WERI-Rb-1 (cell line): ENCODE data around the gene TAS2R7.

Experiments
- DNase-seq: peaks from one replicate; pipeline ENCODE4 v3.0.0-alpha.2; 2020
- H3K27ac ChIP-seq: fragments of 250-450 bp; sonication (Bioruptor Pico); 2 replicates; pipeline ENCODE4 v1.5.1; 2020; ENCODE audit warnings: mild to moderate bottlenecking, moderate library complexity
- H3K27me3 ChIP-seq: fragments of 250-450 bp; sonication (Bioruptor Pico); 2 replicates; pipeline ENCODE4 v1.5.1; 2021; ENCODE audit warnings: mild to moderate bottlenecking, low read depth, moderate library complexity; ENCODE audit not compliant: insufficient read depth, severe bottlenecking
- H3K36me3 ChIP-seq: fragments of 250-450 bp; sonication (Bioruptor Pico); 2 replicates; pipeline ENCODE4 v1.5.1; 2020; ENCODE audit warnings: mild to moderate bottlenecking, moderate library complexity
- H3K4me3 ChIP-seq: 2 replicates; pipeline ENCODE4 v1.5.1; 2011; ENCODE audit warnings: low read depth, mild to moderate bottlenecking, control low read depth, low read length
- H3K9me3 ChIP-seq: fragments of 250-450 bp; sonication (Bioruptor Pico); 2 replicates; pipeline ENCODE4 v1.5.1; 2021; ENCODE audit warnings: mild to moderate bottlenecking, moderate library complexity; ENCODE audit not compliant: severe bottlenecking
- CTCF ChIP-seq: IDR thresholded peaks from 2 replicates; pipeline ENCODE4 v1.5.1; 2011; ENCODE audit warnings: low read depth, mild to moderate bottlenecking, control low read depth, inconsistent platforms, low read length

TAS2R7 gene

GRCh38 chr12:10838461-10838860 is 36.0 kb upstream of the TAS2R7 start:
- no peak for TF ChIP-seq CTCF
- H3K27ac ChIP-seq: no peak overlapping the region
- no peaks in the 10 kb centered on the region; the same call in 1 of the 2 replicates for H3K36me3 ChIP-seq
- no peaks in the 10 kb centered on the region for H3K27me3 ChIP-seq
- H3K4me3 ChIP-seq: no peak overlapping the region
- DNase-seq: no peak
- no peaks in the 10 kb centered on the region for H3K9me3 ChIP-seq

- DNase-seq: no peak
- Histone ChIP-seq H3K9me3 (no peaks in the 10 kb centered on the region), H3K36me3 (no peaks in the 10 kb centered on the region), H3K27ac (no peak overlapping the region), H3K27me3 (no peaks in the 10 kb centered on the region), H3K4me3 (no peak overlapping the region)
- TF ChIP-seq CTCF: no peak
Measured at GRCh38 chr12:10829994-10830393, 27.6 kb upstream of the TAS2R7 start.

- Histone ChIP-seq H3K36me3 (no peaks in the 10 kb centered on the region), H3K27ac (no peak within 1 kb of the TSS), H3K4me3 (no peak within 1 kb of the TSS), H3K9me3 (no peaks in the 10 kb centered on the region), H3K27me3 (no peaks in the 10 kb centered on the region)
- DNase-seq: no peak
- TF ChIP-seq CTCF: no peak
Measured at GRCh38 chr12:10826258-10826657, 23.8 kb upstream of the TAS2R7 start, which contains the start of gene TAS2R10. TSS of gene TAS2R10 (minus strand) at chr12:10826358. CDS start at chr12:10826269, 89 bp downstream.

GRCh38 chr12:10824957-10825356 is 22.5 kb upstream of the TAS2R7 start:
- Histone ChIP-seq H3K4me3 (no peak overlapping the region), H3K36me3 (no peaks in the 10 kb centered on the region), H3K27ac (no peak overlapping the region), H3K9me3 (no peaks in the 10 kb centered on the region), H3K27me3 (no peaks in the 10 kb centered on the region)
- TF ChIP-seq CTCF: no peak
- DNase-seq: no peak

- Histone ChIP-seq H3K4me3 (no peak overlapping the region), H3K27me3 (no peaks in the 10 kb centered on the region), H3K27ac (no peak overlapping the region), H3K9me3 (no peaks in the 10 kb centered on the region), H3K36me3 (no peaks in the 10 kb centered on the region)
- no peak for TF ChIP-seq CTCF
- DNase-seq: no peak
Measured at GRCh38 chr12:10811883-10812536, 9.6 kb upstream of the TAS2R7 start.

GRCh38 chr12:10810068-10810467 is 7.6 kb upstream of the TAS2R7 start, which contains the start of gene TAS2R9:
TSS of gene TAS2R9 (minus strand) at chr12:10810168. CDS start at chr12:10810075, 93 bp downstream.
- Histone ChIP-seq H3K36me3 (no peaks in the 10 kb centered on the region), H3K9me3 (no peaks in the 10 kb centered on the region), H3K27me3 (no peaks in the 10 kb centered on the region), H3K27ac (no peak within 1 kb of the TSS), H3K4me3 (no peak within 1 kb of the TSS)
- TF ChIP-seq CTCF: no peak
- DNase-seq: no peak
